OCI-LY7 (cell line): ENCODE data around the gene PLXNC1.

ENCODE experiments used
- CTCF ChIP-seq: fragments of 200-600 bp; sonication (generic); conservative IDR thresholded peaks from 2 replicates; pipeline ENCODE4 v1.5.1; 2014; ENCODE audit warnings: mild to moderate bottlenecking, antibody characterized with exemption, low read length, moderate library complexity, mixed read lengths
- EZH2phosphoT487 ChIP-seq: fragments of 200-600 bp; sonication (generic); IDR thresholded peaks from 2 replicates; pipeline ENCODE4 v1.6.1; 2018; ENCODE audit warnings: low read depth, borderline replicate concordance, mild to moderate bottlenecking, mixed run types, antibody characterized with exemption, low read length, moderate library complexity, mixed read lengths

GRCh38 chr12:94222351-94223084 lies 74.1 kb downstream of the PLXNC1 start:
- TF ChIP-seq CTCF: no peak
- TF ChIP-seq EZH2phosphoT487: no peak
